K562 (cell line): ENCODE results near the gene ARMC6. TPM values are rescaled to one million over a fixed set of nuclear protein-coding genes. Genes with fewer than 3 reads are reported as not detected.

Experiments used
- ATAC-seq: fragments of 200-7000 bp; cut with Tn5 transposase; 3 replicates; pipeline ENCODE4 v1.9.1; 2020; ENCODE audit warnings: moderate library complexity
- BruUV-seq: library from RNA; stranded (reverse); fragments of 400-500 nt; replicated peaks from 2 replicates; lab custom pipeline; 2021; lab: Mats Ljungman, UMichigan
- CTCF ChIA-PET: fragments of 300-600 bp; formaldehyde crosslinking; extraction: SDS; loops from one replicate; lab custom pipeline; 2021; ENCODE audit warnings: low intra/inter-chr PET ratio; lab: Yijun Ruan, JAX
- POLR2A ChIA-PET: fragments of 300-600, 350-650 bp; sonication (Branson Sonifier 250); formaldehyde crosslinking; extraction: SDS; loops from one replicate; lab custom pipeline; 2021; ENCODE audit warnings: antibody characterized with exemption, inconsistent platforms; lab: Yijun Ruan, JAX
- DNase-seq, 4 experiments: peaks; one replicate each; pipeline versions ENCODE4 v3.0.0 to v3.0.0-alpha.2; 2011 to 2018; ENCODE audit warnings: low spot score in 3 of 4, mixed read lengths in 3 of 4; ENCODE audit errors: extremely low read depth in 1 of 4
- FAIRE-seq: peaks from 2 replicates; lab custom pipeline; 2011; peaks lifted over from hg19 to GRCh38; lab: Jason Lieb, UNC
- H2AFZ ChIP-seq: 2 replicates; pipeline ENCODE4 v1.6.0; 2011; ENCODE audit warnings: low read depth, low read length, control low read depth, inconsistent platforms
- H3K27ac ChIP-seq: fragments of 200-600 bp; 3 replicates; pipeline ENCODE4 v1.8.0; 2011; ENCODE audit warnings: low read depth, mild to moderate bottlenecking, control low read depth, inconsistent platforms, low read length, moderate library complexity, mixed read lengths; ENCODE audit errors: extremely low read depth
- H3K27me3 ChIP-seq, 2 experiments: fragments of 300-600 bp in 1 of 2; 2 replicates in 1 of 2; 3 replicates in 1 of 2; pipeline versions ENCODE4 v1.6.0 to v1.8.0; 2011; ENCODE audit warnings: inconsistent platforms in 2 of 2, low read length in 2 of 2, mild to moderate bottlenecking in 1 of 2, mixed read lengths in 1 of 2, moderate library complexity in 1 of 2; ENCODE audit not compliant: control insufficient read depth in 2 of 2, insufficient read depth in 2 of 2
- H3K36me3 ChIP-seq: fragments of 300-600 bp; 3 replicates; pipeline ENCODE4 v1.8.0; 2011; ENCODE audit warnings: mild to moderate bottlenecking, low read length, inconsistent platforms; ENCODE audit not compliant: control insufficient read depth, insufficient read depth
- H3K4me1 ChIP-seq, 2 experiments: fragments of 200-600 bp in 1 of 2; replicated peaks in 1 of 2; 2 replicates in 1 of 2; 3 replicates in 1 of 2; pipeline versions ENCODE4 v1.5.1 to v1.8.0; 2011; ENCODE audit warnings: inconsistent platforms in 2 of 2, low read length in 2 of 2, mild to moderate bottlenecking in 1 of 2, mixed read lengths in 1 of 2, moderate library complexity in 1 of 2; ENCODE audit not compliant: control insufficient read depth in 2 of 2, insufficient read depth in 2 of 2
- H3K4me2 ChIP-seq: 2 replicates; pipeline ENCODE4 v1.6.1; 2011; ENCODE audit warnings: low read length, control low read depth, inconsistent platforms, mixed read lengths; ENCODE audit not compliant: insufficient read depth
- H3K4me3 ChIP-seq: fragments of 200-600 bp; sonication (generic), shearing (Covaris generic); 2 replicates; pipeline ENCODE4 v1.5.1; 2016; ENCODE audit warnings: control low read depth, inconsistent platforms
- H3K79me2 ChIP-seq: fragments of 200-600 bp; 3 replicates; pipeline ENCODE4 v1.8.0; 2011; ENCODE audit warnings: low read length, inconsistent platforms; ENCODE audit not compliant: control insufficient read depth, insufficient read depth
- H3K9ac ChIP-seq, 2 experiments: 2 replicates each; pipeline versions ENCODE4 v1.6.0 to v1.6.1; 2011; ENCODE audit warnings: low read depth in 2 of 2, low read length in 2 of 2, control low read depth in 1 of 2, inconsistent platforms in 1 of 2, mild to moderate bottlenecking in 1 of 2, mixed read lengths in 1 of 2; ENCODE audit not compliant: insufficient read depth in 1 of 2
- H3K9me1 ChIP-seq: one replicate; pipeline ENCODE4 v1.6.0; 2011; ENCODE audit warnings: inconsistent platforms, mild to moderate bottlenecking, low read length, moderate library complexity; ENCODE audit not compliant: control insufficient read depth, insufficient read depth
- H3K9me3 ChIP-seq: replicated peaks from 2 replicates; pipeline ENCODE4 v1.5.1; 2011; ENCODE audit warnings: low read depth, low read length, inconsistent platforms; ENCODE audit not compliant: control insufficient read depth, insufficient read depth
- H4K20me1 ChIP-seq: replicated peaks from 2 replicates; pipeline ENCODE4 v1.6.1; 2011; ENCODE audit warnings: low read length, inconsistent platforms, mixed read lengths; ENCODE audit not compliant: control insufficient read depth, insufficient read depth
- C11orf30 ChIP-seq: fragments of 450-650 bp; IDR thresholded peaks from 2 replicates; pipeline ENCODE4 v1.6.1; 2016; ENCODE audit warnings: low read depth, mild to moderate bottlenecking
- CREBBP ChIP-seq: IDR thresholded peaks from one replicate; pipeline ENCODE4 v1.6.1; 2012; ENCODE audit warnings: low read depth, mild to moderate bottlenecking, control low read depth, inconsistent platforms, low read length
- HNRNPUL1 ChIP-seq: fragments of 200-400 bp; formaldehyde crosslinking; IDR thresholded peaks from 2 replicates; pipeline ENCODE4 v1.6.1; 2017; ENCODE audit warnings: low read length
- PHF21A ChIP-seq: fragments of 450-650 bp; IDR thresholded peaks from 2 replicates; pipeline ENCODE4 v1.6.1; 2017; ENCODE audit warnings: low read depth, borderline replicate concordance
- SREBF1 ChIP-seq: fragments of 150-350 bp; IDR thresholded peaks from 2 replicates; pipeline ENCODE4 v1.6.1; 2014; ENCODE audit warnings: antibody characterized with exemption, low read depth, low read length, borderline replicate concordance
- SRSF7 ChIP-seq: fragments of 200-400 bp; formaldehyde crosslinking; optimal IDR thresholded peaks from 2 replicates; pipeline ENCODE3; 2017; ENCODE audit warnings: mild to moderate bottlenecking, low read depth, low read length
- TARDBP ChIP-seq: fragments of 450-650 bp; IDR thresholded peaks from 2 replicates; pipeline ENCODE4 v1.6.1; 2016
- TCF7L2 ChIP-seq: fragments of 150-350 bp; IDR thresholded peaks from 2 replicates; pipeline ENCODE4 v1.6.1; 2016; ENCODE audit warnings: low read depth, mild to moderate bottlenecking, low read length, moderate library complexity
- WGBS: fragments of 100-300 bp; shearing (Covaris generic); methylation state at CpG from one replicate; pipeline ENCODE4 v1.1.6; 2016; ENCODE audit warnings: low coverage, mixed read lengths; ENCODE audit not compliant: insufficient coverage; ENCODE audit errors: missing lambda C conversion rate; 5-methylcytosine and 5-hydroxymethylcytosine counted together
- in situ Hi-C: fragments of 300-500 bp; cut with MboI; formaldehyde crosslinking; loops from 4 replicates; pipeline ENCODE4 v1.15.0; 2018; ENCODE audit warnings: inconsistent platforms, mixed read lengths
- intact Hi-C: fragments of 100-400 bp; cut with micrococcal nuclease; formaldehyde crosslinking; loops from 2 replicates; pipeline ENCODE4 v1.14.2; 2022
- polyA plus RNA-seq, 8 experiments: library from polyadenylated mRNA; depleted of rRNA in 4 of 8; stranded (reverse) in 5 of 8; unstranded in 3 of 8; fragments of >200 nt; fragmentation: Nextera tagmentation in 2 of 8; fragmentation: Illumina TruSeq in 1 of 8; extraction: Ambion mirVana in 2 of 8; extraction: Trizol in 1 of 8; gene quantifications; 2 replicates each; pipeline versions ENCODE4 v1.2.1 to v1.2.3, GENCODE V29; 2011 to 2014; ENCODE audit warnings: inconsistent platforms in 1 of 8, missing spikeins in 1 of 8
- total RNA-seq, 7 experiments: library from RNA; depleted of rRNA in 6 of 7; stranded (reverse); fragments of >200 nt in 6 of 7; fragmentation: Illumina TruSeq in 2 of 7; extraction: Trizol in 2 of 7; gene quantifications; 2 replicates each; pipeline versions ENCODE4 v1.2.1 to v1.2.3, GENCODE V29; 2011 to 2021; ENCODE audit warnings: low replicate concordance in 1 of 7
- TF ChIP-seq, protein P1 (sequence below): sonication (generic); formaldehyde crosslinking; IDR thresholded peaks from 2 replicates; pipeline ENCODE4 v1.8.0; 2023; ENCODE audit warnings: mild to moderate bottlenecking, missing genetic modification reagents
- TF ChIP-seq, protein P2 (sequence below): fragments of 200-400 bp; formaldehyde crosslinking; IDR thresholded peaks from 2 replicates; pipeline ENCODE4 v1.6.1; 2017; ENCODE audit warnings: mild to moderate bottlenecking, low read depth, low read length, moderate library complexity
- TF ChIP-seq, protein P3 (sequence below), 3 experiments: fragments of 200-800 bp in 1 of 3; fragments of 250-450 bp in 1 of 3; fragments of 450-650 bp in 1 of 3; sonication (Bioruptor Pico) in 1 of 3; sonication (Bioruptor generic) in 1 of 3; formaldehyde crosslinking in 1 of 3; IDR thresholded peaks; 2 replicates each; pipeline versions ENCODE4 v1.6.1 to v1.8.0; 2016 to 2022; ENCODE audit warnings: mild to moderate bottlenecking in 2 of 3, missing genetic modification characterization in 2 of 3, missing compliant biosample characterization in 1 of 3, moderate library complexity in 1 of 3
- TF ChIP-seq, protein P4 (sequence below): sonication (generic); formaldehyde crosslinking; IDR thresholded peaks from 2 replicates; pipeline ENCODE4 v1.8.0; 2022; ENCODE audit warnings: missing genetic modification reagents, mild to moderate bottlenecking, borderline replicate concordance

ARMC6 gene
- total and polyA plus RNA-seq, 9 of the 15 experiments (the other 6 are each of a cell fraction or from before 2014, with no cell fraction given) = 2.1 to 93.4 (median 63.6) TPM

DNA sequence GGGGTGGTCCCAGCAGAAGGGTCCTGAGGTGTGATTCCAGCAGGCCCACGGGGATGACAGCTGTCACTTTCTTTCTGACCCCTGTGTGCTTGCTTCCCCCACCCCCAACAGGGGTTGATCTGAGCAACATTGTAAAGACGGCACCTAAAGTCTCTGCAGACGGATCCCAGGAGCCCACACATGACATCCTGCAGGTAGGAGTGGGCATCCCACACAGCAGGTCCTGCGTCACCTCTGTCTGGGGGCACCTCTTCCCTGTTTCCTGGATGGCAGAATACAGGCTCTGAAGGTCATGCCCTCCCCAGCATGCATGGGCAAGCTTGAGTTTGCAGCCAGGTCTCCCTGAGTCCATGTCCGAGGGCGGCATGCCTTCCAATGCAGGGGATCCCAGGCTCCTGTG, 10.5 kb downstream of the ARMC6 start:
- H3K4me1 ChIP-seq = no peaks in the 10 kb centered on the region
- no peak overlapping the region for H3K4me3 ChIP-seq
- no peaks in the 10 kb centered on the region for H3K9me1 ChIP-seq
- POLR2A ChIA-PET = no interaction called here
- no peak overlapping the region for H3K27ac ChIP-seq
- H4K20me1 ChIP-seq = peaks cover 5% of the 10 kb centered on the region; the same call in 1 of the 2 replicates
- peaks cover 23% of the 10 kb centered on the region for H3K79me2 ChIP-seq
- H3K9me3 ChIP-seq = no peaks in the 10 kb centered on the region
- in situ Hi-C loops = loop anchor here (10.0 kb wide), 1 partner anchor 281 kb away; the partner anchor contains the start of genes MAU2 and SUGP1
- CTCF ChIA-PET = no interaction called here
- no peak for ATAC-seq
- no peak for DNase-seq
- H3K4me2 ChIP-seq = no peak overlapping the region
- intact Hi-C loops = no loop called here
- peaks cover 59% of the 10 kb centered on the region for H3K36me3 ChIP-seq
- no peak overlapping the region for H2AFZ ChIP-seq
- BruUV-seq = no TSS peak
- no peaks in the 10 kb centered on the region for H3K27me3 ChIP-seq
- WGBS = 93% methylated on average over 6 of the region's 6 CpGs
- FAIRE-seq = no peak
- H3K9ac ChIP-seq = no peak overlapping the region
- TF ChIP-seq SRSF7 (no peak), PHF21A (no peak), C11orf30 (no peak), TARDBP (no peak), HNRNPUL1 (no peak), TCF7L2 (no peak), SREBF1 (no peak), CREBBP (no peak)
- TF ChIP-seq, protein P1, sequence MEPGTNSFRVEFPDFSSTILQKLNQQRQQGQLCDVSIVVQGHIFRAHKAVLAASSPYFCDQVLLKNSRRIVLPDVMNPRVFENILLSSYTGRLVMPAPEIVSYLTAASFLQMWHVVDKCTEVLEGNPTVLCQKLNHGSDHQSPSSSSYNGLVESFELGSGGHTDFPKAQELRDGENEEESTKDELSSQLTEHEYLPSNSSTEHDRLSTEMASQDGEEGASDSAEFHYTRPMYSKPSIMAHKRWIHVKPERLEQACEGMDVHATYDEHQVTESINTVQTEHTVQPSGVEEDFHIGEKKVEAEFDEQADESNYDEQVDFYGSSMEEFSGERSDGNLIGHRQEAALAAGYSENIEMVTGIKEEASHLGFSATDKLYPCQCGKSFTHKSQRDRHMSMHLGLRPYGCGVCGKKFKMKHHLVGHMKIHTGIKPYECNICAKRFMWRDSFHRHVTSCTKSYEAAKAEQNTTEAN = no peak
- TF ChIP-seq, protein P2, sequence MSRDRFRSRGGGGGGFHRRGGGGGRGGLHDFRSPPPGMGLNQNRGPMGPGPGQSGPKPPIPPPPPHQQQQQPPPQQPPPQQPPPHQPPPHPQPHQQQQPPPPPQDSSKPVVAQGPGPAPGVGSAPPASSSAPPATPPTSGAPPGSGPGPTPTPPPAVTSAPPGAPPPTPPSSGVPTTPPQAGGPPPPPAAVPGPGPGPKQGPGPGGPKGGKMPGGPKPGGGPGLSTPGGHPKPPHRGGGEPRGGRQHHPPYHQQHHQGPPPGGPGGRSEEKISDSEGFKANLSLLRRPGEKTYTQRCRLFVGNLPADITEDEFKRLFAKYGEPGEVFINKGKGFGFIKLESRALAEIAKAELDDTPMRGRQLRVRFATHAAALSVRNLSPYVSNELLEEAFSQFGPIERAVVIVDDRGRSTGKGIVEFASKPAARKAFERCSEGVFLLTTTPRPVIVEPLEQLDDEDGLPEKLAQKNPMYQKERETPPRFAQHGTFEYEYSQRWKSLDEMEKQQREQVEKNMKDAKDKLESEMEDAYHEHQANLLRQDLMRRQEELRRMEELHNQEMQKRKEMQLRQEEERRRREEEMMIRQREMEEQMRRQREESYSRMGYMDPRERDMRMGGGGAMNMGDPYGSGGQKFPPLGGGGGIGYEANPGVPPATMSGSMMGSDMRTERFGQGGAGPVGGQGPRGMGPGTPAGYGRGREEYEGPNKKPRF = no peak
- TF ChIP-seq, protein P3, sequence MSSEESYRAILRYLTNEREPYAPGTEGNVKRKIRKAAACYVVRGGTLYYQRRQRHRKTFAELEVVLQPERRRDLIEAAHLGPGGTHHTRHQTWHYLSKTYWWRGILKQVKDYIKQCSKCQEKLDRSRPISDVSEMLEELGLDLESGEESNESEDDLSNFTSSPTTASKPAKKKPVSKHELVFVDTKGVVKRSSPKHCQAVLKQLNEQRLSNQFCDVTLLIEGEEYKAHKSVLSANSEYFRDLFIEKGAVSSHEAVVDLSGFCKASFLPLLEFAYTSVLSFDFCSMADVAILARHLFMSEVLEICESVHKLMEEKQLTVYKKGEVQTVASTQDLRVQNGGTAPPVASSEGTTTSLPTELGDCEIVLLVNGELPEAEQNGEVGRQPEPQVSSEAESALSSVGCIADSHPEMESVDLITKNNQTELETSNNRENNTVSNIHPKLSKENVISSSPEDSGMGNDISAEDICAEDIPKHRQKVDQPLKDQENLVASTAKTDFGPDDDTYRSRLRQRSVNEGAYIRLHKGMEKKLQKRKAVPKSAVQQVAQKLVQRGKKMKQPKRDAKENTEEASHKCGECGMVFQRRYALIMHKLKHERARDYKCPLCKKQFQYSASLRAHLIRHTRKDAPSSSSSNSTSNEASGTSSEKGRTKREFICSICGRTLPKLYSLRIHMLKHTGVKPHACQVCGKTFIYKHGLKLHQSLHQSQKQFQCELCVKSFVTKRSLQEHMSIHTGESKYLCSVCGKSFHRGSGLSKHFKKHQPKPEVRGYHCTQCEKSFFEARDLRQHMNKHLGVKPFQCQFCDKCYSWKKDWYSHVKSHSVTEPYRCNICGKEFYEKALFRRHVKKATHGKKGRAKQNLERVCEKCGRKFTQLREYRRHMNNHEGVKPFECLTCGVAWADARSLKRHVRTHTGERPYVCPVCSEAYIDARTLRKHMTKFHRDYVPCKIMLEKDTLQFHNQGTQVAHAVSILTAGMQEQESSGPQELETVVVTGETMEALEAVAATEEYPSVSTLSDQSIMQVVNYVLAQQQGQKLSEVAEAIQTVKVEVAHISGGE (CRISPR knock-in tag; IDR thresholded peaks at IDR 0.05) = no peak
- TF ChIP-seq, protein P4, sequence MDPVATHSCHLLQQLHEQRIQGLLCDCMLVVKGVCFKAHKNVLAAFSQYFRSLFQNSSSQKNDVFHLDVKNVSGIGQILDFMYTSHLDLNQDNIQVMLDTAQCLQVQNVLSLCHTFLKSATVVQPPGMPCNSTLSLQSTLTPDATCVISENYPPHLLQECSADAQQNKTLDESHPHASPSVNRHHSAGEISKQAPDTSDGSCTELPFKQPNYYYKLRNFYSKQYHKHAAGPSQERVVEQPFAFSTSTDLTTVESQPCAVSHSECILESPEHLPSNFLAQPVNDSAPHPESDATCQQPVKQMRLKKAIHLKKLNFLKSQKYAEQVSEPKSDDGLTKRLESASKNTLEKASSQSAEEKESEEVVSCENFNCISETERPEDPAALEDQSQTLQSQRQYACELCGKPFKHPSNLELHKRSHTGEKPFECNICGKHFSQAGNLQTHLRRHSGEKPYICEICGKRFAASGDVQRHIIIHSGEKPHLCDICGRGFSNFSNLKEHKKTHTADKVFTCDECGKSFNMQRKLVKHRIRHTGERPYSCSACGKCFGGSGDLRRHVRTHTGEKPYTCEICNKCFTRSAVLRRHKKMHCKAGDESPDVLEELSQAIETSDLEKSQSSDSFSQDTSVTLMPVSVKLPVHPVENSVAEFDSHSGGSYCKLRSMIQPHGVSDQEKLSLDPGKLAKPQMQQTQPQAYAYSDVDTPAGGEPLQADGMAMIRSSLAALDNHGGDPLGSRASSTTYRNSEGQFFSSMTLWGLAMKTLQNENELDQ (CRISPR knock-in tag) = no peak
